Prostate gland (tissue), 2 donors: Measurements from ENCODE around the gene DMBX1. TPM values are rescaled to one million over a fixed set of nuclear protein-coding genes. Genes with fewer than 3 reads are reported as not detected.

Experiments
- DNase-seq: peaks from one replicate; pipeline ENCODE4 v3.0.0-alpha.2; 2019; ENCODE audit warnings: low spot score
- H3K27ac ChIP-seq, 2 donors: fragments of 200-600 bp; sonication (generic); 2 replicates each; pipeline ENCODE4 v1.5.1; 2017 to 2019
- H3K27me3 ChIP-seq: fragments of 200-600 bp; sonication (generic); replicated peaks from 2 replicates; pipeline ENCODE4 v1.5.1; 2019; ENCODE audit not compliant: insufficient read depth
- H3K36me3 ChIP-seq, 2 donors: fragments of 200-600 bp; sonication (generic); 1 replicate in 1 of 2; 2 replicates in 1 of 2; pipeline versions ENCODE4 v1.5.1 to v1.8.1; 2017 to 2019
- H3K4me1 ChIP-seq: fragments of 200-600 bp; sonication (generic); replicated peaks from 2 replicates; pipeline ENCODE4 v1.5.1; 2019
- H3K4me3 ChIP-seq, 2 donors: fragments of 200-600 bp; sonication (generic); 2 replicates each; pipeline ENCODE4 v1.5.1; 2017 to 2019
- H3K9me3 ChIP-seq: fragments of 200-600 bp; sonication (generic); 2 replicates; pipeline ENCODE4 v1.5.1; 2017
- POLR2A ChIP-seq: fragments of 450-650 bp; IDR thresholded peaks from one replicate; pipeline ENCODE4 v1.6.1; 2016; ENCODE audit warnings: antibody characterized with exemption, mild to moderate bottlenecking
- POLR2AphosphoS5 ChIP-seq: sonication (generic); formaldehyde crosslinking; IDR thresholded peaks from one replicate; pipeline ENCODE4 v1.6.1; 2017; ENCODE audit warnings: antibody characterized with exemption
- WGBS: methylation state at CpG from one replicate; pipeline ENCODE4 v1.1.5; 2018; 5-methylcytosine and 5-hydroxymethylcytosine counted together
- intact Hi-C: fragments of 100-400 bp; cut with DNase I; formaldehyde crosslinking; loops from one replicate; pipeline ENCODE4 v1.14.2; 2022
- total RNA-seq, 2 donors: library from RNA; depleted of rRNA; stranded (reverse); fragments of >200 nt; gene quantifications; one replicate each; pipeline ENCODE4 v1.1.0, GENCODE V29; 2016
- TF ChIP-seq, protein P1 (sequence below), 4 experiments: fragments of 200-600 bp in 2 of 4; fragments of 450-650 bp in 2 of 4; sonication (generic) in 2 of 4; IDR thresholded peaks; 1 replicate in 3 of 4; 2 replicates in 1 of 4; pipeline ENCODE4 v1.5.1; 2016 to 2019; ENCODE audit warnings: antibody characterized with exemption in 4 of 4, mild to moderate bottlenecking in 2 of 4, moderate library complexity in 2 of 4

DMBX1 gene
- total RNA-seq, 2 donors from 2014 or later, result not detected

DNA sequence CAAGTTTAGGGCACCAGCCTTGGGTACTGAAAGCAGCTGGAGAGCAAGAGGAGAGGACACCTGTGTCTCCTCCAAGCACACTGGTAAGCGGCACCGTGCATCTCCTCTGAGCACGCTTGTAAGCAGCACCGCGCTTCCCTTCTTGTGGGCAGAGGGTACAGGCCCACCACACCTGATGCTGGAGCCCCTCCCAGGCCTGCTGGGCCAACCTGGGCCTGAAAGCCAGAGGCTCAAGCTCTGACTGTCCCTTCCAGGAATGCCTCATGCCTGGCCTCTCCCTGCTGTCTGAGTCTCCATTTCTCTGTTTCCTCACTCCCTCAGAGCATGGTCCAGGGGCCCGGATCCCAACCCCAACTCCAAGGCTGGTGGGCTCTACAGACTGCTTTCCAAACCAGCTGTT, 25.9 kb downstream of the DMBX1 start:
- H3K4me3 ChIP-seq, result no peak overlapping the region
- 91% methylated on average over 6 of the region's 6 CpGs for WGBS
- H3K36me3 ChIP-seq, result no peaks in the 10 kb centered on the region
- DNase-seq, result no peak
- no peaks in the 10 kb centered on the region for H3K4me1 ChIP-seq
- no peaks in the 10 kb centered on the region for H3K9me3 ChIP-seq
- intact Hi-C loops, result no loop called here
- TF ChIP-seq POLR2A, result no peak
- TF ChIP-seq POLR2AphosphoS5, result no peak
- TF ChIP-seq, protein P1, sequence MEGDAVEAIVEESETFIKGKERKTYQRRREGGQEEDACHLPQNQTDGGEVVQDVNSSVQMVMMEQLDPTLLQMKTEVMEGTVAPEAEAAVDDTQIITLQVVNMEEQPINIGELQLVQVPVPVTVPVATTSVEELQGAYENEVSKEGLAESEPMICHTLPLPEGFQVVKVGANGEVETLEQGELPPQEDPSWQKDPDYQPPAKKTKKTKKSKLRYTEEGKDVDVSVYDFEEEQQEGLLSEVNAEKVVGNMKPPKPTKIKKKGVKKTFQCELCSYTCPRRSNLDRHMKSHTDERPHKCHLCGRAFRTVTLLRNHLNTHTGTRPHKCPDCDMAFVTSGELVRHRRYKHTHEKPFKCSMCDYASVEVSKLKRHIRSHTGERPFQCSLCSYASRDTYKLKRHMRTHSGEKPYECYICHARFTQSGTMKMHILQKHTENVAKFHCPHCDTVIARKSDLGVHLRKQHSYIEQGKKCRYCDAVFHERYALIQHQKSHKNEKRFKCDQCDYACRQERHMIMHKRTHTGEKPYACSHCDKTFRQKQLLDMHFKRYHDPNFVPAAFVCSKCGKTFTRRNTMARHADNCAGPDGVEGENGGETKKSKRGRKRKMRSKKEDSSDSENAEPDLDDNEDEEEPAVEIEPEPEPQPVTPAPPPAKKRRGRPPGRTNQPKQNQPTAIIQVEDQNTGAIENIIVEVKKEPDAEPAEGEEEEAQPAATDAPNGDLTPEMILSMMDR (IDR thresholded peaks at IDR 0.05), result no peak
- H3K27ac ChIP-seq, result no peak overlapping the region
- H3K27me3 ChIP-seq, result no peaks in the 10 kb centered on the region

DNA sequence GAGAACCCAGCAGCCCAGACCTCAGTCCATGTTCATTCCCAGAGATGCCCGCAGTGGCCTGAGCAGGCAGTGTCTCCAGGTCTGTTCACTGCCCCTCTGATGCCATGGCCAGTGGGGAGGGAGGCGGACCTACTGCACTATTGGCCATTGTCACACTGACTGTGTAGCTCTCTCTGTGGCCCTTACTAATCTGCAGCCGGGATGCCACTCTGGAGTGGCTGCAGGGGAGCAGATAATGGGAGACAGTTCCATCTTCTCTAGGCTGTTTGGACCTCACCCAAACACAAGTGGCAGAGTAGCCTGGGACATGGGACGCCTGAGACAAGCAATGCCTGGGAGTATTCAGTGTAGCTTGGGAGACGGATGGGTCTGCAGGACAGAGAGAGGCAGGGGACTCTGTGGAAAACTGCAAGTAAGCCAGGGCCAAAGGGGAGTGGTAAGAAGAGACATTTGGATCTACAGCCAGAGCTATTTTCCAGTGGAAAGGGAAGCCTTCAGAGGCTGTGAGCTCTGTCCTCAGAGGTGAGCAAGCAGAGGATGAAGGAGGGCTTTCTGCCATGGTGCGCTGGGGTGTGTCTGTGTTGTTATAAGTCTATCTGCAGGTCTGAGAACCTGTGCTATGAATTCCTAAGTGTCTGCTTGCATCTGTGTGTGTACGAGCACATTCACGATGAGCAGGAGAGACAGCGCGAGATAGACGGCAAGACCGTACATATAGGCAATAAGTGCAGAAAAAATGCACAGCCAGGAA, 26.7 kb downstream of the DMBX1 start:
- Histone ChIP-seq H3K27me3 (no peaks in the 10 kb centered on the region), H3K9me3 (no peaks in the 10 kb centered on the region), H3K27ac (no peak overlapping the region), H3K36me3 (no peaks in the 10 kb centered on the region), H3K4me3 (no peak overlapping the region), H3K4me1 (no peaks in the 10 kb centered on the region)
- no peak for DNase-seq
- intact Hi-C loops, result no loop called here
- 42% methylated on average over 12 of the region's 12 CpGs for WGBS
- no peak for TF ChIP-seq POLR2A
- no peak for TF ChIP-seq POLR2AphosphoS5
- TF ChIP-seq, protein P1 (IDR thresholded peaks at IDR 0.05), result no peak

DNA sequence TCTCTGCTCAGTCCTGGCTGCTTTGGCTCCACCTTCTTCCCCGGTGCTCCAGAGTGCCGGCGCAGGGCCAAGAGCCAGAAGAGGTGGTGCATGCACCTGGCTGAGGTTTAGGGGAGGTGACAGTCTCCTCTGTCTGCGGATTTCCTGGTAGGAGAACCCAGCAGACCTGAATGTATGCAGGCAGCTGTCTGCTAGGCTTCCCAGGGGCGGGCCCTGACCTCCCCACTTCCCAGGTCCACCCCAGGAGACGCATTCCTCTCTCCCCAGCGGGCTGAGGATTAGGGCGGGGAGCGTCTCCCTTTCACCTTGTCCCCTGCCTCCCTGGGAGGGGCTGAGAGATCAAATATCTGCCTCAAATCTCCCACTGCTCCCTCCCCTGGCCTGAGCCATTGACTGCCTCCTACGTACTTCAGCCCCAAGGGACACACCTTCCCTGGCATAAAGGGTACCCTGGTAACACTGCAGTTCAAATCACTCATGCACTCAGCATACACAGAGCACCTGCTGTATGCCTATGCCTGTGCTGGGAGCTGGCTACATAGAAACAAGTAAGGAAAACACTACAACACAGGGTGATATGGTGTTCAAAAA, 27.5 kb downstream of the DMBX1 start:
- TF ChIP-seq POLR2AphosphoS5 (peak; percentile 78), POLR2A (no peak)
- TF ChIP-seq, protein P1 (IDR thresholded peaks at IDR 0.05), result peak in 1 of 4 experiments; percentile 17
- Histone ChIP-seq H3K27me3 (no peaks in the 10 kb centered on the region), H3K36me3 (no peaks in the 10 kb centered on the region), H3K4me3 (no peak overlapping the region), H3K4me1 (no peaks in the 10 kb centered on the region), H3K27ac (no peak overlapping the region), H3K9me3 (no peaks in the 10 kb centered on the region)
- WGBS, result 18% methylated on average over 10 of the region's 10 CpGs
- intact Hi-C loops, result no loop called here
- DNase-seq, result peak; percentile 88

DNA sequence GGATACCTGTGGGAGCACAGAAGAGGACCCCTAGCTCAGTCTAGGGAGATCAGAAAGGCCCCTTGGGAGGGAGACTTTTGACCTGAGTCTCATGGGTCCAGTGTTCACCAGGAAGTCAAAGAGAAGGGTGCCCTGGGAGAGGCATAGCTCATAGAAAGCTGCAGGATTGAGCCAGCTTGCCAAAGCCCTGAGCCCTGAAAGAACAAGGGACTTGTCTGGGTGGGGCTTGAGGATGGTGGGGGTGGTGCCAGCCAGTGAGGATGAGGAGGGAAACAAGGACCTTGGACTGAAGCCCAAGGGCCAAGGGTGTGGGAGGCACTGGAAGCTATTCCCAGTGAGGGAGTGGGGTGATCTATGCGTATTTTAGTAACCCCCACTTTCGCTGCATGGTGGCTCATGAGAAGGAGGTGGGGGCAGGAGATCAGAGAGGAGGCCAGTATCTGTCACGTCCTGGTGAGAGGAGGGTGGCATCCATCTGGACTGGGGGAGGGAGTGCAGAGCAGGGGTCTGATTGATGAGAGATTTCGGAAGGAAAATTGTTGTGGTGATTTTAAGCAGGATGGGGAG, 28.4 kb downstream of the DMBX1 start:
- no peaks in the 10 kb centered on the region for H3K27me3 ChIP-seq
- DNase-seq, result no peak
- H3K4me1 ChIP-seq, result no peaks in the 10 kb centered on the region
- no peak overlapping the region for H3K4me3 ChIP-seq
- no peak overlapping the region for H3K27ac ChIP-seq
- 81% methylated on average over 4 of the region's 4 CpGs for WGBS
- H3K36me3 ChIP-seq, result no peaks in the 10 kb centered on the region
- TF ChIP-seq, protein P1 (IDR thresholded peaks at IDR 0.05), result no peak
- TF ChIP-seq POLR2A (no peak), POLR2AphosphoS5 (no peak)
- intact Hi-C loops, result no loop called here
- H3K9me3 ChIP-seq, result no peaks in the 10 kb centered on the region
